ENCODE results near the gene MOCS2. TPM values are rescaled to one million over a fixed set of nuclear protein-coding genes. Genes with fewer than 3 reads are reported as not detected.

The MOCS2 gene
- total and polyA plus RNA-seq, 2 of the 8 experiments (the other 6 are each of a cell fraction or from before 2014, with no cell fraction given): 6.7 to 16.1 TPM

DNA sequence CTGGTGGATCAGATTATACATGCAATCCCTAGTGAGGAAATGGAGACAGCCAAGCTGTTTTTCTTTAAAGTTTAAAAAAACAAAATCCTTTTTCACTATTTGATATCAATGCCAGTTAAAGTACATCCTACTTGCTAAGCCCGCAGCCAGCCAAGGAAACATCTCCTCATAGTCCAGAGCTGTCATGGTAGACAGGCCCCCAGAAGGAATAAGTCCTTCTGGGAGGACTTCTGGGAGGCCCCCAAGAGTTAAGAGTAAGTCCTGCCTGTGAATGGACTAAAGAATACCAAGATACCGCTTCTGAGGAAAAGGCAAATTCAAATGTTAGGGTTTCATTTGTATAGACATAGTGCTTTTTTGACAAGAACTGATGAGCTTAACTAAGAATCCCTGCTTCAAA, 38.3 kb downstream of the MOCS2 start (continued):
- TF ChIP-seq CTBP2 (IDR thresholded peaks at IDR 0.05; ENCODE audit: borderline replicate concordance, insufficient read depth, insufficient read length, low read length) (no peak), ZNF274 (IDR thresholded peaks at IDR 0.05; ENCODE audit: borderline replicate concordance, extremely low read depth, low read length) (no peak), SRF (IDR thresholded peaks at IDR 0.05; ENCODE audit: low read depth, low read length) (no peak), EP300 (IDR thresholded peaks at IDR 0.05; ENCODE audit: borderline replicate concordance in 1 of 2, low read depth in 2 of 2, low read length in 2 of 2) (no peak)
- TF ChIP-seq, protein P1, sequence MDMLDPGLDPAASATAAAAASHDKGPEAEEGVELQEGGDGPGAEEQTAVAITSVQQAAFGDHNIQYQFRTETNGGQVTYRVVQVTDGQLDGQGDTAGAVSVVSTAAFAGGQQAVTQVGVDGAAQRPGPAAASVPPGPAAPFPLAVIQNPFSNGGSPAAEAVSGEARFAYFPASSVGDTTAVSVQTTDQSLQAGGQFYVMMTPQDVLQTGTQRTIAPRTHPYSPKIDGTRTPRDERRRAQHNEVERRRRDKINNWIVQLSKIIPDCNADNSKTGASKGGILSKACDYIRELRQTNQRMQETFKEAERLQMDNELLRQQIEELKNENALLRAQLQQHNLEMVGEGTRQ (IDR thresholded peaks at IDR 0.05; ENCODE audit: low read length): no peak
- TF ChIP-seq, protein P2, sequence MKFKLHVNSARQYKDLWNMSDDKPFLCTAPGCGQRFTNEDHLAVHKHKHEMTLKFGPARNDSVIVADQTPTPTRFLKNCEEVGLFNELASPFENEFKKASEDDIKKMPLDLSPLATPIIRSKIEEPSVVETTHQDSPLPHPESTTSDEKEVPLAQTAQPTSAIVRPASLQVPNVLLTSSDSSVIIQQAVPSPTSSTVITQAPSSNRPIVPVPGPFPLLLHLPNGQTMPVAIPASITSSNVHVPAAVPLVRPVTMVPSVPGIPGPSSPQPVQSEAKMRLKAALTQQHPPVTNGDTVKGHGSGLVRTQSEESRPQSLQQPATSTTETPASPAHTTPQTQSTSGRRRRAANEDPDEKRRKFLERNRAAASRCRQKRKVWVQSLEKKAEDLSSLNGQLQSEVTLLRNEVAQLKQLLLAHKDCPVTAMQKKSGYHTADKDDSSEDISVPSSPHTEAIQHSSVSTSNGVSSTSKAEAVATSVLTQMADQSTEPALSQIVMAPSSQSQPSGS (IDR thresholded peaks at IDR 0.05; ENCODE audit: low read length): no peak
- TF ChIP-seq, protein P3, sequence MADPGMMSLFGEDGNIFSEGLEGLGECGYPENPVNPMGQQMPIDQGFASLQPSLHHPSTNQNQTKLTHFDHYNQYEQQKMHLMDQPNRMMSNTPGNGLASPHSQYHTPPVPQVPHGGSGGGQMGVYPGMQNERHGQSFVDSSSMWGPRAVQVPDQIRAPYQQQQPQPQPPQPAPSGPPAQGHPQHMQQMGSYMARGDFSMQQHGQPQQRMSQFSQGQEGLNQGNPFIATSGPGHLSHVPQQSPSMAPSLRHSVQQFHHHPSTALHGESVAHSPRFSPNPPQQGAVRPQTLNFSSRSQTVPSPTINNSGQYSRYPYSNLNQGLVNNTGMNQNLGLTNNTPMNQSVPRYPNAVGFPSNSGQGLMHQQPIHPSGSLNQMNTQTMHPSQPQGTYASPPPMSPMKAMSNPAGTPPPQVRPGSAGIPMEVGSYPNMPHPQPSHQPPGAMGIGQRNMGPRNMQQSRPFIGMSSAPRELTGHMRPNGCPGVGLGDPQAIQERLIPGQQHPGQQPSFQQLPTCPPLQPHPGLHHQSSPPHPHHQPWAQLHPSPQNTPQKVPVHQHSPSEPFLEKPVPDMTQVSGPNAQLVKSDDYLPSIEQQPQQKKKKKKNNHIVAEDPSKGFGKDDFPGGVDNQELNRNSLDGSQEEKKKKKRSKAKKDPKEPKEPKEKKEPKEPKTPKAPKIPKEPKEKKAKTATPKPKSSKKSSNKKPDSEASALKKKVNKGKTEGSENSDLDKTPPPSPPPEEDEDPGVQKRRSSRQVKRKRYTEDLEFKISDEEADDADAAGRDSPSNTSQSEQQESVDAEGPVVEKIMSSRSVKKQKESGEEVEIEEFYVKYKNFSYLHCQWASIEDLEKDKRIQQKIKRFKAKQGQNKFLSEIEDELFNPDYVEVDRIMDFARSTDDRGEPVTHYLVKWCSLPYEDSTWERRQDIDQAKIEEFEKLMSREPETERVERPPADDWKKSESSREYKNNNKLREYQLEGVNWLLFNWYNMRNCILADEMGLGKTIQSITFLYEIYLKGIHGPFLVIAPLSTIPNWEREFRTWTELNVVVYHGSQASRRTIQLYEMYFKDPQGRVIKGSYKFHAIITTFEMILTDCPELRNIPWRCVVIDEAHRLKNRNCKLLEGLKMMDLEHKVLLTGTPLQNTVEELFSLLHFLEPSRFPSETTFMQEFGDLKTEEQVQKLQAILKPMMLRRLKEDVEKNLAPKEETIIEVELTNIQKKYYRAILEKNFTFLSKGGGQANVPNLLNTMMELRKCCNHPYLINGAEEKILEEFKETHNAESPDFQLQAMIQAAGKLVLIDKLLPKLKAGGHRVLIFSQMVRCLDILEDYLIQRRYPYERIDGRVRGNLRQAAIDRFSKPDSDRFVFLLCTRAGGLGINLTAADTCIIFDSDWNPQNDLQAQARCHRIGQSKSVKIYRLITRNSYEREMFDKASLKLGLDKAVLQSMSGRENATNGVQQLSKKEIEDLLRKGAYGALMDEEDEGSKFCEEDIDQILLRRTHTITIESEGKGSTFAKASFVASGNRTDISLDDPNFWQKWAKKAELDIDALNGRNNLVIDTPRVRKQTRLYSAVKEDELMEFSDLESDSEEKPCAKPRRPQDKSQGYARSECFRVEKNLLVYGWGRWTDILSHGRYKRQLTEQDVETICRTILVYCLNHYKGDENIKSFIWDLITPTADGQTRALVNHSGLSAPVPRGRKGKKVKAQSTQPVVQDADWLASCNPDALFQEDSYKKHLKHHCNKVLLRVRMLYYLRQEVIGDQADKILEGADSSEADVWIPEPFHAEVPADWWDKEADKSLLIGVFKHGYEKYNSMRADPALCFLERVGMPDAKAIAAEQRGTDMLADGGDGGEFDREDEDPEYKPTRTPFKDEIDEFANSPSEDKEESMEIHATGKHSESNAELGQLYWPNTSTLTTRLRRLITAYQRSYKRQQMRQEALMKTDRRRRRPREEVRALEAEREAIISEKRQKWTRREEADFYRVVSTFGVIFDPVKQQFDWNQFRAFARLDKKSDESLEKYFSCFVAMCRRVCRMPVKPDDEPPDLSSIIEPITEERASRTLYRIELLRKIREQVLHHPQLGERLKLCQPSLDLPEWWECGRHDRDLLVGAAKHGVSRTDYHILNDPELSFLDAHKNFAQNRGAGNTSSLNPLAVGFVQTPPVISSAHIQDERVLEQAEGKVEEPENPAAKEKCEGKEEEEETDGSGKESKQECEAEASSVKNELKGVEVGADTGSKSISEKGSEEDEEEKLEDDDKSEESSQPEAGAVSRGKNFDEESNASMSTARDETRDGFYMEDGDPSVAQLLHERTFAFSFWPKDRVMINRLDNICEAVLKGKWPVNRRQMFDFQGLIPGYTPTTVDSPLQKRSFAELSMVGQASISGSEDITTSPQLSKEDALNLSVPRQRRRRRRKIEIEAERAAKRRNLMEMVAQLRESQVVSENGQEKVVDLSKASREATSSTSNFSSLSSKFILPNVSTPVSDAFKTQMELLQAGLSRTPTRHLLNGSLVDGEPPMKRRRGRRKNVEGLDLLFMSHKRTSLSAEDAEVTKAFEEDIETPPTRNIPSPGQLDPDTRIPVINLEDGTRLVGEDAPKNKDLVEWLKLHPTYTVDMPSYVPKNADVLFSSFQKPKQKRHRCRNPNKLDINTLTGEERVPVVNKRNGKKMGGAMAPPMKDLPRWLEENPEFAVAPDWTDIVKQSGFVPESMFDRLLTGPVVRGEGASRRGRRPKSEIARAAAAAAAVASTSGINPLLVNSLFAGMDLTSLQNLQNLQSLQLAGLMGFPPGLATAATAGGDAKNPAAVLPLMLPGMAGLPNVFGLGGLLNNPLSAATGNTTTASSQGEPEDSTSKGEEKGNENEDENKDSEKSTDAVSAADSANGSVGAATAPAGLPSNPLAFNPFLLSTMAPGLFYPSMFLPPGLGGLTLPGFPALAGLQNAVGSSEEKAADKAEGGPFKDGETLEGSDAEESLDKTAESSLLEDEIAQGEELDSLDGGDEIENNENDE (IDR thresholded peaks at IDR 0.05; ENCODE audit: insufficient replicate concordance, low read length): no peak
